IMR-90 (cell line): ENCODE results near the gene SOCS3. TPM values are rescaled to one million over a fixed set of nuclear protein-coding genes. Genes with fewer than 3 reads are reported as not detected.

ENCODE experiments used
- ATAC-seq: fragments of 200-7000 bp; cut with Tn5 transposase; 2 replicates; pipeline ENCODE4 v1.9.1; 2020; ENCODE audit warnings: low read depth, mild to moderate bottlenecking, moderate library complexity
- BruUV-seq: library from RNA; stranded (reverse); fragments of 400-500 nt; replicated peaks from 2 replicates; lab custom pipeline; 2021; lab: Mats Ljungman, UMichigan
- CTCF ChIA-PET: fragments of 300-600 bp; formaldehyde crosslinking; extraction: SDS; loops from one replicate; lab custom pipeline; 2021; ENCODE audit warnings: antibody characterized with exemption; lab: Yijun Ruan, JAX
- POLR2A ChIA-PET: fragments of 300-600 bp; sonication (Branson Sonifier 250); formaldehyde crosslinking; loops from one replicate; lab custom pipeline; 2022; ENCODE audit warnings: antibody characterized with exemption; ENCODE audit not compliant: unreplicated experiment; lab: Charles Lee
- DNase-seq: peaks from one replicate; pipeline ENCODE4 v3.0.0; 2013
- H2AFZ ChIP-seq: replicated peaks from 2 replicates; pipeline ENCODE3; 2013; ENCODE audit warnings: low read length, mild to moderate bottlenecking; ENCODE audit not compliant: poor library complexity
- H2AK5ac ChIP-seq: 2 replicates; pipeline ENCODE4 v1.6.1; 2013; ENCODE audit warnings: low read depth, low read length, inconsistent platforms
- H2AK9ac ChIP-seq: replicated peaks from 2 replicates; pipeline ENCODE3; 2013; ENCODE audit warnings: mild to moderate bottlenecking, low read depth, low read length, moderate library complexity; ENCODE audit not compliant: poor library complexity
- H2BK120ac ChIP-seq: 2 replicates; pipeline ENCODE4 v1.6.1; 2013; ENCODE audit warnings: low read depth, low read length, inconsistent platforms
- H2BK15ac ChIP-seq: 3 replicates; pipeline ENCODE4 v1.6.1; 2013; ENCODE audit warnings: low read depth, low read length, inconsistent platforms
- H2BK20ac ChIP-seq: 2 replicates; pipeline ENCODE4 v1.6.1; 2013; ENCODE audit warnings: low read depth, mild to moderate bottlenecking, inconsistent platforms, low read length, moderate library complexity
- H2BK5ac ChIP-seq: 2 replicates; pipeline ENCODE4 v1.6.1; 2013; ENCODE audit warnings: mild to moderate bottlenecking, low read depth, low read length, inconsistent platforms; ENCODE audit not compliant: poor library complexity, severe bottlenecking
- H3K14ac ChIP-seq: replicated peaks from 2 replicates; pipeline ENCODE4 v1.6.1; 2013; ENCODE audit warnings: low read depth, low read length, inconsistent platforms
- H3K18ac ChIP-seq: 2 replicates; pipeline ENCODE4 v1.6.1; 2013; ENCODE audit warnings: low read depth, low read length, control low read depth
- H3K23ac ChIP-seq: 2 replicates; pipeline ENCODE4 v1.6.1; 2013; ENCODE audit warnings: low read depth, low read length, inconsistent platforms
- H3K27ac ChIP-seq: 2 replicates; pipeline ENCODE4 v1.5.1; 2013; ENCODE audit warnings: mild to moderate bottlenecking, control low read depth, low read length; ENCODE audit not compliant: insufficient read depth
- H3K27me3 ChIP-seq: 2 replicates; pipeline ENCODE4 v1.6.1; 2013; ENCODE audit warnings: low read length; ENCODE audit not compliant: control insufficient read depth, insufficient read depth
- H3K36me3 ChIP-seq: 2 replicates; pipeline ENCODE4 v1.6.1; 2013; ENCODE audit warnings: low read length, mixed read lengths; ENCODE audit not compliant: control insufficient read depth, insufficient read depth
- H3K4ac ChIP-seq: 2 replicates; pipeline ENCODE4 v1.6.1; 2013; ENCODE audit warnings: low read depth, low read length, inconsistent platforms
- H3K4me1 ChIP-seq: 2 replicates; pipeline ENCODE4 v1.6.1; 2013; ENCODE audit warnings: low read length, mixed read lengths; ENCODE audit not compliant: control insufficient read depth, insufficient read depth
- H3K4me2 ChIP-seq: 2 replicates; pipeline ENCODE4 v1.6.1; 2013; ENCODE audit warnings: low read depth, mild to moderate bottlenecking, control low read depth, low read length, moderate library complexity
- H3K4me3 ChIP-seq: 2 replicates; pipeline ENCODE4 v1.5.1; 2013; ENCODE audit warnings: low read depth, mild to moderate bottlenecking, control low read depth, low read length, moderate library complexity; ENCODE audit not compliant: insufficient read depth
- H3K56ac ChIP-seq: 2 replicates; pipeline ENCODE4 v1.6.1; 2013; ENCODE audit warnings: low read length, inconsistent platforms; ENCODE audit not compliant: insufficient read depth; ENCODE audit errors: extremely low read depth
- H3K79me1 ChIP-seq, 2 experiments: 2 replicates each; pipeline ENCODE4 v1.6.1; 2013; ENCODE audit warnings: low read length in 2 of 2, inconsistent platforms in 1 of 2, low read depth in 1 of 2
- H3K9ac ChIP-seq: 2 replicates; pipeline ENCODE4 v1.6.1; 2013; ENCODE audit warnings: low read depth, low read length, control low read depth
- H3K9me1 ChIP-seq: 2 replicates; pipeline ENCODE4 v1.6.1; 2013; ENCODE audit warnings: low read length, inconsistent platforms; ENCODE audit not compliant: insufficient read depth
- H3K9me3 ChIP-seq: 2 replicates; pipeline ENCODE4 v1.6.1; 2013; ENCODE audit warnings: low read length; ENCODE audit not compliant: control insufficient read depth, insufficient read depth
- H4K20me1 ChIP-seq: 2 replicates; pipeline ENCODE4 v1.6.1; 2013; ENCODE audit warnings: low read length, inconsistent platforms; ENCODE audit not compliant: insufficient read depth
- H4K5ac ChIP-seq: 2 replicates; pipeline ENCODE4 v1.6.1; 2013; ENCODE audit warnings: mild to moderate bottlenecking, low read depth, low read length, control low read depth
- H4K8ac ChIP-seq, 2 experiments: 2 replicates each; pipeline ENCODE4 v1.6.1; 2013; ENCODE audit warnings: low read depth in 2 of 2, low read length in 2 of 2, control low read depth in 1 of 2, inconsistent platforms in 1 of 2
- H4K91ac ChIP-seq: 2 replicates; pipeline ENCODE4 v1.6.1; 2013; ENCODE audit warnings: low read depth, low read length, inconsistent platforms; ENCODE audit not compliant: insufficient read depth
- BHLHE40 ChIP-seq: fragments of 150-350 bp; IDR thresholded peaks from 2 replicates; pipeline ENCODE4 v1.6.1; 2016; ENCODE audit warnings: mild to moderate bottlenecking, low read depth, low read length
- CEBPB ChIP-seq: IDR thresholded peaks from 2 replicates; pipeline ENCODE4 v1.6.1; 2012; ENCODE audit warnings: low read depth, low read length, improper control_type of control experiment
- CHD1 ChIP-seq: IDR thresholded peaks from 2 replicates; pipeline ENCODE4 v1.6.1; 2012; ENCODE audit warnings: low read depth, low read length, improper control_type of control experiment
- CTCF ChIP-seq: conservative IDR thresholded peaks from 2 replicates; pipeline ENCODE4 v1.5.1; 2012; ENCODE audit warnings: mild to moderate bottlenecking, low read depth, low read length, improper control_type of control experiment
- ELK1 ChIP-seq: fragments of 150-350 bp; IDR thresholded peaks from 2 replicates; pipeline ENCODE4 v1.6.1; 2016; ENCODE audit warnings: low read depth, mild to moderate bottlenecking, low read length, moderate library complexity, borderline replicate concordance
- FOS ChIP-seq: fragments of 150-350 bp; IDR thresholded peaks from 2 replicates; pipeline ENCODE4 v1.6.1; 2016; ENCODE audit warnings: low read depth, low read length
- MAFK ChIP-seq: IDR thresholded peaks from 2 replicates; pipeline ENCODE4 v1.6.1; 2012; ENCODE audit warnings: low read depth, low read length, improper control_type of control experiment
- MAZ ChIP-seq: IDR thresholded peaks from 2 replicates; pipeline ENCODE4 v1.6.1; 2012; ENCODE audit warnings: low read depth, mild to moderate bottlenecking, low read length, improper control_type of control experiment, moderate library complexity, borderline replicate concordance
- MXI1 ChIP-seq: IDR thresholded peaks from 2 replicates; pipeline ENCODE4 v1.6.1; 2012; ENCODE audit warnings: low read depth, mild to moderate bottlenecking, low read length, moderate library complexity, borderline replicate concordance
- NFE2L2 ChIP-seq: fragments of 150-350 bp; IDR thresholded peaks from 2 replicates; pipeline ENCODE4 v1.6.1; 2016; ENCODE audit warnings: low read depth, mild to moderate bottlenecking, low read length
- POLR2A ChIP-seq: IDR thresholded peaks from 2 replicates; pipeline ENCODE4 v1.6.1; 2012; ENCODE audit warnings: mild to moderate bottlenecking, low read depth, low read length
- RAD21 ChIP-seq: IDR thresholded peaks from 2 replicates; pipeline ENCODE4 v1.6.1; 2012; ENCODE audit warnings: low read length, improper control_type of control experiment
- RCOR1 ChIP-seq: IDR thresholded peaks from 2 replicates; pipeline ENCODE4 v1.6.1; 2012; ENCODE audit warnings: mild to moderate bottlenecking, low read length, improper control_type of control experiment; ENCODE audit not compliant: insufficient replicate concordance
- RFX5 ChIP-seq: IDR thresholded peaks from 2 replicates; pipeline ENCODE4 v1.8.0; 2012; ENCODE audit warnings: low read depth, mild to moderate bottlenecking, low read length, moderate library complexity
- SMC3 ChIP-seq: fragments of 150-350 bp; IDR thresholded peaks from 2 replicates; pipeline ENCODE4 v1.6.1; 2016; ENCODE audit warnings: low read depth, mild to moderate bottlenecking, antibody characterized with exemption, low read length, moderate library complexity
- WGBS, 2 experiments: methylation state at CpG; one replicate each; pipeline versions ENCODE4 v1.1.5 to v1.1.7; 2013; ENCODE audit warnings: missing lambda C conversion rate in 2 of 2; ENCODE audit not compliant: insufficient read length in 1 of 2; ENCODE audit errors: extremely low coverage in 2 of 2; 5-methylcytosine and 5-hydroxymethylcytosine counted together
- dilution Hi-C: fragments of 300-500 bp; cut with HindIII; formaldehyde crosslinking; loops from one replicate; pipeline ENCODE4 v1.14.3; 2018; ENCODE audit warnings: low sequenced_read_pairs; ENCODE audit not compliant: unreplicated experiment
- in situ Hi-C: fragments of 300-500 bp; cut with MboI; formaldehyde crosslinking; loops from 3 replicates; pipeline ENCODE4 v1.14.3; 2019; ENCODE audit warnings: low sequenced_read_pairs, inconsistent platforms, mixed read lengths
- intact Hi-C: fragments of 100-400 bp; cut with micrococcal nuclease; formaldehyde crosslinking; loops from 2 replicates; pipeline ENCODE4 v1.10.0; 2022
- polyA plus RNA-seq, 3 experiments: library from polyadenylated mRNA; depleted of rRNA; stranded (reverse); fragments of >200 nt; gene quantifications; 2 replicates each; pipeline ENCODE4 v1.2.3, GENCODE V29; 2012; ENCODE audit warnings: low replicate concordance in 1 of 3
- total RNA-seq: library from RNA; depleted of rRNA; stranded (reverse); fragments of >200 nt; gene quantifications from 2 replicates; pipeline ENCODE4 v1.2.3, GENCODE V29; 2012

SOCS3 gene
- total and polyA plus RNA-seq, 2 of the 4 experiments (the other 2 are of a cell fraction), result 19.2 to 19.9 TPM

DNA sequence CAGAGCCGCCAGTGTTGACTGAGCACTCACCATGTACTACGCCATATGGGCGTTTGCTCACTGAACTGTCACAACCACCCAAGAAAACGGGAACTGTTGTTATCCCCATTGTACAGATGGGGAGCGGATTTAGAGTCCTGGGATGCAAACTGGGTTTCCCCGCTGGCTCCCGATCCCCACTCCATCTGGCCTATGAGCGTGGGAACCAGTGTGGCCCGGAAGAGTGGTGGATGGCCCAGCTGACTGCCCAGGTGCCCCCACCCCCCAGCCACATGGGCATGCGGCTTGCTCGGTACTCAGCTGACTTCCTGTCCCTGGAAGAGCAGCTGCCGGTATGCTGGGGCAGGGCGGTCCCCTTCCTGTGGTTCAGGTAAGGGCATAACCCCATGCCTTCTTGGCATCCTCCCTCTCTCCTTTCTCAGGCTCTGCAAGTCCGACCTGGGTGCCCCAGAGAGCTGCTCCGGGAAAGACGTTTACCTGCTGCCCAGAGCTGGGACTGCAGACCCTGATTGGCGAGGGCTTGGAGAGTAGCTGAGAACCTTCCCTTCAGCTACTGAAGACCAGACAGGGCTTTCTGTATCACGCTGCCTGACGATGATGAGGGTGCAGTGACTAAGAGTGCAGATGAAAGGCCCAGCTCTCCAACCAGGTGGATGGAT, 16.2 kb downstream of the SOCS3 start:
- intact Hi-C loops (loop anchor here (1.0 to 2.0 kb wide), 2 partner anchors 8 to 13 kb away; no protein-coding TSS in a partner anchor), in situ Hi-C loops (no loop called here), dilution Hi-C loops (no loop called here)
- Histone ChIP-seq H2BK5ac (peak overlapping the region; percentile 93), H2AK5ac (peak overlapping the region; percentile 98), H4K20me1 (no peaks in the 10 kb centered on the region; the same call in 1 of the 2 replicates), H3K23ac (peak overlapping the region; percentile 81; the same call in 1 of the 2 replicates), H3K27me3 (no peaks in the 10 kb centered on the region), H2AK9ac (peak overlapping the region; percentile 99), H3K56ac (peak overlapping the region; percentile 39; the same call in 1 of the 2 replicates), H2BK15ac (peak overlapping the region; percentile 99; the same call in 2 of the 3 replicates), H4K8ac (peak overlapping the region; percentile 67 to 91), H3K79me1 (peaks cover 0 to 13% of the 10 kb centered on the region in 2 experiments; a peak in 1 of 4 replicates), H3K9ac (peak overlapping the region; percentile 53; the same call in 1 of the 2 replicates), H3K9me3 (no peaks in the 10 kb centered on the region), H3K4me1 (peaks cover 25% of the 10 kb centered on the region), H4K91ac (peak overlapping the region; percentile 98), H3K36me3 (no peaks in the 10 kb centered on the region), H3K18ac (peak overlapping the region; percentile 31), H2BK20ac (peak overlapping the region; percentile 99), H3K4me3 (no peak overlapping the region), H4K5ac (peak overlapping the region; percentile 65; the same call in 1 of the 2 replicates), H3K9me1 (peaks cover 24% of the 10 kb centered on the region), H3K14ac (peak overlapping the region; percentile 96), H3K4me2 (peak overlapping the region; percentile 6; the same call in 1 of the 2 replicates), H3K27ac (peak overlapping the region; percentile 99), H3K4ac (peak overlapping the region; percentile 97), H2AFZ (peak overlapping the region; percentile 85), H2BK120ac (peak overlapping the region; percentile 94)
- ATAC-seq (no peak), DNase-seq (no peak)
- WGBS, 2 experiments, result 90% methylated on average over 9 of the region's 19 CpGs; no CpG with 5 or more reads in 1 of the 2 experiments
- CTCF ChIA-PET, result interaction anchor here (0.7 kb wide), 1 partner anchor 1628 kb away, joined by 3 read pairs; no protein-coding TSS in a partner anchor
- POLR2A ChIA-PET, result no interaction called here
- BruUV-seq, result no TSS peak
- no peak for TF ChIP-seq RFX5
- TF ChIP-seq CEBPB, result no peak
- TF ChIP-seq BHLHE40, result no peak
- TF ChIP-seq CHD1, result no peak
- no peak for TF ChIP-seq MXI1
- no peak for TF ChIP-seq FOS
- no peak for TF ChIP-seq POLR2A
- no peak for TF ChIP-seq CTCF
- TF ChIP-seq SMC3, result no peak
- TF ChIP-seq ELK1, result no peak
- no peak for TF ChIP-seq MAFK
- no peak for TF ChIP-seq RCOR1
- TF ChIP-seq NFE2L2, result no peak
- no peak for TF ChIP-seq RAD21
- TF ChIP-seq MAZ, result no peak
